HepG2 (cell line): ENCODE data around the gene SELENOW. TPM values are rescaled to one million over a fixed set of nuclear protein-coding genes. Genes with fewer than 3 reads are reported as not detected.
A peak's percentile ranks its signal among the peaks of the same experiment; 100 is the strongest.

Experiments
- CCDC6 ChIP-seq: sonication (generic); formaldehyde crosslinking; IDR thresholded peaks from 2 replicates; pipeline ENCODE4 v1.8.1; 2022; ENCODE audit warnings: mild to moderate bottlenecking, missing genetic modification reagents, moderate library complexity
- DMAP1 ChIP-seq: IDR thresholded peaks from 2 replicates; pipeline ENCODE4 v1.6.1; 2016
- EZH2 ChIP-seq: conservative IDR thresholded peaks from 2 replicates; pipeline ENCODE4 v1.6.1; 2012; ENCODE audit warnings: mild to moderate bottlenecking, low read depth, low read length, moderate library complexity
- HNF1A ChIP-seq, 2 experiments: sonication (generic) in 1 of 2; formaldehyde crosslinking in 1 of 2; IDR thresholded peaks; 2 replicates each; pipeline versions ENCODE4 v1.4.0 to v1.6.1; 2016 to 2020; ENCODE audit warnings: borderline replicate concordance in 1 of 2, low read depth in 1 of 2, mild to moderate bottlenecking in 1 of 2, missing genetic modification reagents in 1 of 2
- MATR3 ChIP-seq: sonication (generic); formaldehyde crosslinking; IDR thresholded peaks from 2 replicates; pipeline ENCODE4 v1.4.0; 2020; ENCODE audit warnings: missing genetic modification reagents
- NR1H2 ChIP-seq: sonication (generic); formaldehyde crosslinking; IDR thresholded peaks from 2 replicates; pipeline ENCODE4 v1.8.1; 2022; ENCODE audit warnings: low read depth, missing genetic modification reagents, borderline replicate concordance
- PAX8 ChIP-seq: sonication (generic); formaldehyde crosslinking; IDR thresholded peaks from 2 replicates; pipeline ENCODE4 v1.8.0; 2022; ENCODE audit warnings: mild to moderate bottlenecking, missing genetic modification reagents, borderline replicate concordance
- PHF20 ChIP-seq: sonication (generic); formaldehyde crosslinking; IDR thresholded peaks from 2 replicates; pipeline ENCODE4 v1.5.0; 2020; ENCODE audit warnings: mild to moderate bottlenecking, missing genetic modification reagents
- TCF7 ChIP-seq: sonication (generic); IDR thresholded peaks from 2 replicates; pipeline ENCODE4 v1.6.1; 2016; ENCODE audit warnings: antibody characterized with exemption, low read depth
- TGIF2 ChIP-seq: IDR thresholded peaks from 2 replicates; pipeline ENCODE4 v1.6.1; 2016; ENCODE audit warnings: control low read depth, missing compliant biosample characterization
- TRIM22 ChIP-seq: fragments of 450-650 bp; IDR thresholded peaks from 2 replicates; pipeline ENCODE4 v1.6.1; 2017
- ZBTB37 ChIP-seq: sonication (generic); formaldehyde crosslinking; IDR thresholded peaks from 2 replicates; pipeline ENCODE4 v1.4.0; 2020; ENCODE audit warnings: mild to moderate bottlenecking, missing genetic modification reagents
- ZBTB44 ChIP-seq: sonication (generic); formaldehyde crosslinking; IDR thresholded peaks from 2 replicates; pipeline ENCODE4 v1.4.0; 2020; ENCODE audit warnings: missing genetic modification reagents
- ZMAT3 ChIP-seq: sonication (generic); formaldehyde crosslinking; conservative IDR thresholded peaks from 2 replicates; pipeline ENCODE4 v1.7.0; 2021; ENCODE audit warnings: missing genetic modification reagents
- ZNF687 ChIP-seq: sonication (generic); formaldehyde crosslinking; IDR thresholded peaks from 2 replicates; pipeline ENCODE4 v1.5.1; 2020; ENCODE audit warnings: mild to moderate bottlenecking, missing genetic modification reagents, moderate library complexity
- polyA plus RNA-seq, 8 experiments: library from polyadenylated mRNA; depleted of rRNA in 3 of 8; stranded (reverse) in 7 of 8; unstranded in 1 of 8; fragments of >200 nt; fragmentation: Illumina TruSeq in 4 of 8; extraction: Trizol in 4 of 8; gene quantifications; 2 replicates each; pipeline versions ENCODE4 v1.2.1 to v1.2.3, GENCODE V29; 2011 to 2016; ENCODE audit warnings: low read depth in 4 of 8, missing spikeins in 1 of 8, mixed read lengths in 1 of 8; ENCODE audit not compliant: insufficient read depth in 1 of 8
- total RNA-seq, 5 experiments: library from RNA; depleted of rRNA; stranded (reverse); fragments of >200 nt; fragmentation: Illumina TruSeq; extraction: Trizol; gene quantifications; 2 replicates each; pipeline ENCODE4 v1.2.3, GENCODE V29; 2016; ENCODE audit warnings: low read depth in 1 of 5

The SELENOW gene
- total and polyA plus RNA-seq, 2 of the 13 experiments (the other 11 are each of a cell fraction or from before 2014, with no cell fraction given): 50.3 to 64.7 TPM

GRCh38 chr19:47778049-47778953 lies at the start of gene SELENOW (continued):
- TF ChIP-seq HNF1A (IDR thresholded peaks at IDR 0.05; ENCODE audit: low read depth): peak; percentile 23; the same call in 1 of the 2 replicates
- TF ChIP-seq HNF1A (CRISPR knock-in tag; IDR thresholded peaks at IDR 0.05; ENCODE audit: borderline replicate concordance): no peak
- peak; percentile 22; the same call in 1 of the 2 replicates for TF ChIP-seq ZBTB44 (CRISPR knock-in tag)
- TF ChIP-seq ZMAT3: no peak
- no peak for TF ChIP-seq CCDC6 (CRISPR knock-in tag)
- TF ChIP-seq TGIF2: no peak; the same call in none of the 2 replicates
- TF ChIP-seq EZH2: no peak
- peak; percentile 78 for TF ChIP-seq DMAP1
- peak; percentile 73 for TF ChIP-seq ZNF687 (CRISPR knock-in tag)
- TF ChIP-seq TRIM22: no peak
- no peak for TF ChIP-seq NR1H2 (CRISPR knock-in tag)
- TF ChIP-seq PAX8 (CRISPR knock-in tag): no peak; the same call in 1 of the 2 replicates
- no peak for TF ChIP-seq MATR3 (CRISPR knock-in tag)
- peak; percentile 48; the same call in 1 of the 2 replicates for TF ChIP-seq PHF20
- TF ChIP-seq TCF7: no peak
- no peak for TF ChIP-seq ZBTB37 (CRISPR knock-in tag)
